ENCODE results near the gene MYO6.

Gene MYO6

GRCh38 chr6:75776461-75776860, 27.4 kb downstream of the MYO6 start:
- ATAC-seq, result no peak
- TF ChIP-seq ZNF70 (CRISPR knock-in tag; IDR thresholded peaks at IDR 0.05), result no peak
- TF ChIP-seq PPARA (CRISPR knock-in tag; IDR thresholded peaks at IDR 0.05; ENCODE audit: borderline replicate concordance), result no peak
- TF ChIP-seq TSHZ2 (CRISPR knock-in tag; IDR thresholded peaks at IDR 0.05), result no peak
- no peak for TF ChIP-seq CREB5 (CRISPR knock-in tag; IDR thresholded peaks at IDR 0.05; ENCODE audit: low read depth)
- TF ChIP-seq ISL1 (CRISPR knock-in tag; IDR thresholded peaks at IDR 0.05), result no peak
- no peak for TF ChIP-seq OSR1 (CRISPR knock-in tag; IDR thresholded peaks at IDR 0.05)
- TF ChIP-seq ZNF565 (CRISPR knock-in tag; conservative IDR thresholded peaks at IDR 0.05; ENCODE audit: low read depth), result no peak
- no peak for TF ChIP-seq ZFP3 (CRISPR knock-in tag; IDR thresholded peaks at IDR 0.05)
- TF ChIP-seq ESRRG (CRISPR knock-in tag; IDR thresholded peaks at IDR 0.05), result no peak

GRCh38 chr6:75778757-75779156, 29.7 kb downstream of the MYO6 start:
- no peak for ATAC-seq
- no peak for TF ChIP-seq TSHZ2 (CRISPR knock-in tag; IDR thresholded peaks at IDR 0.05)
- TF ChIP-seq OSR1 (CRISPR knock-in tag; IDR thresholded peaks at IDR 0.05), result no peak
- no peak for TF ChIP-seq ISL1 (CRISPR knock-in tag; IDR thresholded peaks at IDR 0.05)
- TF ChIP-seq GLIS3 (CRISPR knock-in tag; IDR thresholded peaks at IDR 0.05), result no peak
- no peak for TF ChIP-seq ZC3H10 (CRISPR knock-in tag; IDR thresholded peaks at IDR 0.05)
- no peak for TF ChIP-seq CREB5 (CRISPR knock-in tag; IDR thresholded peaks at IDR 0.05; ENCODE audit: low read depth)
- no peak for TF ChIP-seq ZNF565 (CRISPR knock-in tag; conservative IDR thresholded peaks at IDR 0.05; ENCODE audit: low read depth)

GRCh38 chr6:75786152-75786551, 37.1 kb downstream of the MYO6 start:
- no peak for ATAC-seq
- TF ChIP-seq TOX (CRISPR knock-in tag; IDR thresholded peaks at IDR 0.05; ENCODE audit: borderline replicate concordance) (no peak), ISL1 (CRISPR knock-in tag; IDR thresholded peaks at IDR 0.05) (no peak), CSDC2 (CRISPR knock-in tag; IDR thresholded peaks at IDR 0.05) (no peak), SNAI2 (CRISPR knock-in tag; IDR thresholded peaks at IDR 0.05) (no peak), OSR1 (CRISPR knock-in tag; IDR thresholded peaks at IDR 0.05) (no peak), CREB5 (CRISPR knock-in tag; IDR thresholded peaks at IDR 0.05; ENCODE audit: low read depth) (no peak), GLIS3 (CRISPR knock-in tag; IDR thresholded peaks at IDR 0.05) (no peak), TCF4 (CRISPR knock-in tag; IDR thresholded peaks at IDR 0.05; ENCODE audit: borderline replicate concordance) (no peak), ZNF8 (CRISPR knock-in tag; IDR thresholded peaks at IDR 0.05) (no peak), CSRNP3 (CRISPR knock-in tag; IDR thresholded peaks at IDR 0.05) (no peak), PPARA (CRISPR knock-in tag; IDR thresholded peaks at IDR 0.05; ENCODE audit: borderline replicate concordance) (no peak), PATZ1 (CRISPR knock-in tag; IDR thresholded peaks at IDR 0.05; ENCODE audit: borderline replicate concordance) (no peak), ZNF565 (CRISPR knock-in tag; conservative IDR thresholded peaks at IDR 0.05; ENCODE audit: low read depth) (no peak), ZFP30 (CRISPR knock-in tag; IDR thresholded peaks at IDR 0.05) (no peak), ESRRG (CRISPR knock-in tag; IDR thresholded peaks at IDR 0.05) (no peak)
